HG02678 (cell line): ENCODE data around the gene KIAA1671.
"Not testable (repeated sequence)": the region's sequence is repeated elsewhere in the genome, so short reads cannot be mapped to it uniquely, and the experiment has no call there.

Source experiments
- ATAC-seq: cut with Tn5 transposase; IDR thresholded peaks from one replicate; pipeline ENCODE4 v1.9.1; 2021; ENCODE audit warnings: mild to moderate bottlenecking, moderate library complexity; ENCODE audit not compliant: unreplicated experiment

Gene KIAA1671

DNA sequence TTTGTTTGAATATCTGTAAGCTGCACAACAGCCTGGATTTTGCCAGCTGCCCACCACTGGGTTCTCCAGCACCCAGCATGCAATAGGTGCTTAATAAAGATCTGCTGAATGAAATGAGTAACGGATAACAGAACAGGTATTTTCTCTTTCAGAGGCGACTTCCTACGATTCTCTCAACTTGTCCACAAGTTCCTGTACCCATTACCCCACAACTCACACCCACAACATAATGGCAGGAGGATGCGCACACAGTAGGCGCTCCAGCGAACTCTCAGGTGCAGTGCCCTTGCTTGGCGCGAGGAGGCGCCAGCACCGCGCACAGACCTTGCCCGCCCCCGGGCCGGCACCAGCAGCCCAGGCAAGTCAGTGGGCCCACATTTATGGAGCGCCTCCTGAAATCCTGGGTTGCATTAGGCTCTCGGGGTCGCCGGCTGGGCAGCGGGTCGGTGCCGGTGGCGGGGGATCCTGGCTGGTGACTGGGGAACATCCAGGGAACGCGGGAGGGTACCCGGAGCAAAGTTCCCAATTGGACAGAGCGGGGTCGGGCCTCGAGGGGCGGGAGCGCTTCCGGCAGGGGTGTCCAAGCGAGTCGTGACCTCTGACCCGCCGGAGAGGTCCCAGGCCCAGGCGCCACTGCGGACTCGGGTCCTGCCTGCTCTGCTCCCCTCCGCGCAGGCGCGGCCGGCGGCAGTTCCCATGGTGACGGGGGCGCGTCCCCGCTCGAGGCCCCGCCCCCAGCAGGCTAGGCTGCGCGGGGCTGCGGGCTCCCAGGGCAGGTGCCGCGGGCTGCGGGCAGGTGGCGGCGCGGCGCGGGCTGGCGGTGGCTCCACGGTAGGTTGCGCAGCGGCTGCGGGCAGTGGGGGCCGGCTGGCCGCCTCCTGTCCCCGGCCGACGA, at the start of gene KIAA1671:
TSS of gene KIAA1671 (plus strand) at position 775 of the 895 bp plus-strand sequence. CDS start 75,284 bp downstream, outside the sequence.
- no peak for ATAC-seq

DNA sequence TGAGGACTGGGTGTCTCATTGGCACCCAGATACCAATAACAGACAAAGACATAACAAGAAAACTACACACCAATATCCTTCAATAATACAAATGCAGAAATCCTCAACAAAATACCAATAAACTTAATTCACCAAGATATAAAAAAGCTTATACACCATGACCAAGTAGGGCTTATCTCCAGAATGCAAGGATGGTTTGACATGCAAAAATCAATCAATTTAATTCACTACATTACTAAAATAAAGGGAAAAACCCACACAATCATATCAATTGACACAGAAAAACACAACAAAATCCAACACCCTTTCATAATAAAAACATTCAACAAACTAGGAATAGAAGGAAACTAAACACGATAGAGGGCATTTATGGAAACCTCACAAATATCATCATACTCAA, 46.6 kb upstream of the KIAA1671 start:
- ATAC-seq: no peak

DNA sequence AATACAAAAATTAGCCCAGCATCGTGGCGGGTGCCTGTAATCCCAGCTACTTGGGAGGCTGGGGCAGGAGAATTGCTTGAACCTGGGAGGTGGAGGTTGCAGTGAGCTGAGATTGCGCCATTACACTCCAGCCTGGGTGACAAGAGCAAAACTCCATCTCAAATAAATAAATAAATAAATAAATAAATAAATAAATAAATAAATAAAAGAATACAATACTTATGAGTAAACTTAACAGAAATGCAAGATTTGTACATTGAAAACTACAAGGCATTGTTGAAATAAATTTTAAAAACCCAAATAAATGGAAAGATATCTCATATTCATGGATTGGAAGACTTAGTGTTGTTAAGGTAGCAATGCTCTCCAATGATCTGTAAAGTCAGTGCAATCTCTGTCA, 45.4 kb upstream of the KIAA1671 start:
- ATAC-seq: not testable (repeated sequence)

DNA sequence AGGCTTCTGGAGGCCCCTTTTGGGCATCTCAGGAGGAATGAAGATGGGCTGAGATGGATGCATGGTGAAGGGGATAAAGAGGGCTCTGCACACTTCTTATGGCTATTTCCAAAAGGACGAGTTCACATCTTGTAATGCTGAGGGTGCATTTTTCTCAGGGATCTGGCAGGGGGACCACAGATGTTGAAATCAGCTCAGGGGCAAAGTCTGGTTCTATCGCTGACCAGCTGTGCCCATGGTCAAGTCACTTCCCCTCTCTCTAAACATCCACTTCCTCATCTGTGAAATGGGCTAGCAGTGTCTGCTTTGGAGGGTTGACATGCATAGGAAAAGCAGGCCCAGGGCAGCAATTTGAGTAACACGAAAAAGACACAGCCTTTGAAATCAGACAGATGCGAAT, 32.5 kb upstream of the KIAA1671 start:
- no peak for ATAC-seq

DNA sequence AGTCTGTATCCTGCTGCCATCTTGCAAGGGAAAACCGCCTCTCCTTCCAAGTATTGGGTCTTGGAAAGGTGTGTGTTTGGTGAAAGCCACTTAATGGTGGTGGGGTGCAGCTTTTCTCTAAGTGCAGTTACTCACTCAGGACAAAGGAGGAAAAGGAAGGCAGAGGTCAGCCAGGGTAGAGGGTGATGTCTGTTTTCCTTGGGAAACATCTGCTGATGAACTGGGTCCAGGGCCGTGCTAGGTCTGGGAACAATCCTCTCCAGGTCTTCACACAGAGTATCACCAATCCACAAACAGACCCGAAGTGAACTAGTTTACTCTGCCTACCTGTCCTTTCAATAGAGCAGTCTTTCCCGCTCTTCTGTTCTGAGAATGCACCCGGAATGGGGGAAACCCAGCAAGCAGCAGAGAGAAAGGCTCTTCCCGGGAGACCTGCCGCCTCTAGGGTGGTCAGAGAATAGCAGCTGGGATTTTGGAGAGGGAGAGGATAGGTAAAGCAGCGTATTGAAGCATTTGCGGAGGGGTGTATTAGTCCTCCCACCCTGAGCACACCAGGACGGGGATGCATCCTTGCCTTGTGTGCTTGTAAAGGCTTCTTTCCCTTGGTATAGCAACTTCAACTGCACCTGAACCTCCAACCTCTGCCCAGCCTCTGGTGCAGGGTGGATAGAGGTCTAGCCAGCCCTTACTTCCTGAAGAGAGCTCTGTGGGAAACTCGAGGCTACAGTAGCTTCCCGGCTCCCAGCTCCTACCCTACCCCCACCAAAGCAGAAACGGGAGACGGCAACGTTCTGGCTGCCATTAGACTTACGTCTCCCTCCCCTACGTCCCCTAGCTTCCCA, 26.7 kb upstream of the KIAA1671 start:
- ATAC-seq: no peak

DNA sequence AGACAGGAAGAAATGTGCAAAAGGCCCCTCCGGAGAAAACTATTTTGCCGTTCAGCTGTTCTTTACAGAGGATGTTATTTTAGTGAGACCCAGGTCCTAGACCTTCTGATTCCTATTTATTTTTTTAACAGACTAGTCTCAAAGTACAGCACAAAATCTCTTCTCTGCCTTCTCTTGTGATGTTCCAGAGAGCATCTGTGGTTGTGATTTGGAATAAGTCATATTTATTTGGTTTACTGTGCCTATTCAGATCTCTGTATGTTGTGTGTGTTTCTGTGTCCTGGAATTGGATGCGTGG, 26.1 kb upstream of the KIAA1671 start:
- ATAC-seq: no peak

DNA sequence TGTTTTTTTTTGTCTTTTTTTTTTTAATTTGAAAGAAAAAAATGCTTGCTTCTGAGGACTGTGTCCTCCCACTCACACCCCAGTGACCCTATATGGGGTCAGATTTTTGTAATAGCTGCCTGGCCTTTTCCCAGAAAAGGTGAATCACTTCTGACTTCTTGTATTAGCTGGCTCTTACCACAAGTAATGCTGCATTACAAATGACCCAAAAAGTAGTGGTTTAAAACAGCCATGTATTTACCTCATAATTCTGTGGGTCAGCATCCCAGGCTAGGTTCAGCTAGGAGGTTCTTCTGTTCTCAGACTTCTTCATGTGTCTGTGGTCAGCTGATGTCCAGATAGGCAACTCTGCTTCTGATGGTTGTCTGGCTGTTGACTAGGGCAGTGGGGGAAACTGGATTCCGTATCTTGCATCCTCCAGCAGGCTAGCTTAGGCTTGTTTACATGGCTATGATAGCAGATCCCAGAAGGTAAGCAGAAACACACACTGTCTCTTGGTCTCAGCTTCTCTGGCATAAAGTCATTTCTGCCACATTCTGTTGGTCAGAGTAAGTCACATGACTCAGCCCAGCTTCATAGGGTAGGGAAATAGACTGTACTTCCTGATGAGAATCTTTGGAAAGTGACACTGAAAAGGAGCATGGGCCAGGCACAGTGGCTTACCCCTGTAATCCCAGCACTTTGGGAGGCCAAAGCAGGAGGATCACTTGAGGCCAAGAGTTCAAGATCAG, 25.5 kb upstream of the KIAA1671 start:
- ATAC-seq: no peak

DNA sequence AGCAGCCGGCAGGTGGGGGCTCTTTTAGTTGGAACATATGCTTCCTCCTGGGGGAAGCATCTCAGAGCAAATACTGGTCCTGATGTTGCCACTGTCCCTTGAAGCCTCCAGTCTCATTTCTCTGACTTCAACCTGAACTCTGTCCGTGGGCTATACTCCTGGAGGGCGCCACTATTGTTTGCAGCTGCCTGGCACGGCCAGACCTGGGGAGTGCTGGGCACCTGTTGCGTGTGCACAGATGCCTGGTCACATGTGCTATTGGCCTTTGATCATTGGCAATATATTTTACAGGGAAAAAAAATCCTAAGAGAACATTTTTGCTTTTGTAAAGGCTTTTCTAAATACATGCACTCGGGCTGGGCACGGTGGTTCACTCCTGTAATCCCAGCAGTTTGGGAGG, 24.2 kb upstream of the KIAA1671 start:
- ATAC-seq: no peak

DNA sequence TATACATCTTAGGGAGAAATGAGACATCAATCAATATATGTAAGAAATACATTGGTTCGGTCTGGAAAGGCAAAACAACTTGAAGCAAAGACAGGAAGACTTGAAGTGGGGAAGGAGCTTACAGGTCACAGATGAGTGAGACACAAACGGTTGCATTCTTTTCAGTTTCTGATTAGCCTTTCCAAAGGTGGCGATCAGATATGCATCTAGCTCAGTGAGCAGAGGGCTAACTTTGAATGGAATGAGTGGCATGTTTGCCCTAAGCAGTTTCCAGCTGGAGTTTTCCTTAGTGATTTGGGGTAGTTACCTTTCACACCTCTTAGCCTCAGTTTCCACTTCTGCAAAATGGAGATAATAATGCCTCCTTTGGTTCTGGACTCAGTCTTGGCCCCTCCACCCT, 21.8 kb upstream of the KIAA1671 start:
- no peak for ATAC-seq

DNA sequence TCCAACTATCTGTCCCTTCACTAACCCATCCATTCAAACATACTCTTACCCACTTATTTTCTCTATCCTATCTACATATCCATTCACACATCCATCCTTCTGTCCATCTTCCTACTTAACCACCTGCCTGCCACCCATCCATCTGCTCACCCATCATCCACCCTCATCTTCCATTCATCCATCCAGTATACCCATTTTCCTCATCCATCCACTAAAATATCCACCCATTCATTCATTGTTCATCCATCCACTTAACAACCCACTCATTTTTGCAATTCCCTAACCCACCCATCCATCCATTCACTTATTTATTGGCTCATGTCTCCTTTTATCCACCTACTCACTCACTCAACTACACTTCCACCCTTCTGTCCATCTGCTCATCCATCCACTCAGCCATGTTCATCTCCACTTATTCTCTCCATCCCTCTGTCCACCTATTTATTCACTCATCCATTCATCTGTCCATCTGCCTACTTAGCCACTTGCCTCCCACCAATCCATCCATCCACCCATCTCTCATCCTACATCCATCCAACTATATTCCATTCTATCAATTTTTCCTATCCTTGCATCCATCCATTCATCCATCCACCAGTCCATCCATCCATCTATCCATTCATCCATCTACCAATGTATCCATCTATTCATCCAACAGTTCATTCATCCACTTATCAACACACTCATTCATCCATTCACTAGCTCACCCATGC, 16.6 kb upstream of the KIAA1671 start:
- no peak for ATAC-seq

DNA sequence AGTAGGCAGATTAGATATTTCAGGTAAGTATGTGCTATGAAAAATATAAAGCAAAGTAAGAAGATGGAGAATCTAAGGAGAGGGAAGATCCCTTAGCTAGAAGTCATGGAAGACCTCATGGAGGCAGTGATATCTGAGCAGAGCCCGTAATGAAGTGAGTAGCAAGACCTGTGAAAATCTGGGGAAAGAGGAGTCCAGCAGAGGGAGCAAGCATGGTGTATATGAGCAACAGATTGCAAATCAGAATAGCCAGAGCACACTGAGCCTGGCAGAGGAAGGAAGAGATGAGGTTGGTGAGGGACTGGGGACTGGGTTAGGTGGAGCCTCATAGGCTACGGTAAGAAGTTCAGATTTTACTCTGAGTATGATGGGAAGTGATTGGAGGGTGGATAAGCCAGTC, 15.4 kb upstream of the KIAA1671 start:
- ATAC-seq: no peak

DNA sequence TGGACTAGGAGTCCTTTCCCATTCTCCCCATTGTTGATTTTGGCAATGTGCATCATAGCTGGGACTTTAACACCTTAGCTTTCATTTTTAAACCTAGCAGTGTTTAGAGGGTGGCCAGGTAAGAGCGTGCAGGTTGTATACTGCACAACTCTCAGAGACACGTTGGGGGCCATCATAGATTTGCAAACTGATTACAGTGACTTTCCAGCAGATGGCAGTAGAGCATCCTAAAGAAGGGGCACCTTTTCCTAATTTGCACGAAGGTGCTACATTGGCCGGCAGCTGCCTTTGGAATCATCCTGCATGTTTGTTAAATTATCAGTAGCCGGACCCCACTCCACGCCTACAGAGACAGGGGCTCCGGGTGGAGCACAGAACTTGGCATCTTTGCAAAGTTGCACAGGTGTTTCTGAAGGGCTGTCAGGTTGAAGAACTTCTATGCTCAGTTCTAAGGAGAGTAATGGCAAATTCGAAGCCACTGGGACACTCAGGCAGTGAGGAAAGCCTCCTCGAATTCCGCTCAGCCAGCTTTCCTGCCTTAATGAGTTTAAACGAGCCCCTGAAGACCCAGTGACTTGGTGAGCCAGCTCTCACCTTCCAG, 13.7 kb upstream of the KIAA1671 start:
- ATAC-seq: no peak

DNA sequence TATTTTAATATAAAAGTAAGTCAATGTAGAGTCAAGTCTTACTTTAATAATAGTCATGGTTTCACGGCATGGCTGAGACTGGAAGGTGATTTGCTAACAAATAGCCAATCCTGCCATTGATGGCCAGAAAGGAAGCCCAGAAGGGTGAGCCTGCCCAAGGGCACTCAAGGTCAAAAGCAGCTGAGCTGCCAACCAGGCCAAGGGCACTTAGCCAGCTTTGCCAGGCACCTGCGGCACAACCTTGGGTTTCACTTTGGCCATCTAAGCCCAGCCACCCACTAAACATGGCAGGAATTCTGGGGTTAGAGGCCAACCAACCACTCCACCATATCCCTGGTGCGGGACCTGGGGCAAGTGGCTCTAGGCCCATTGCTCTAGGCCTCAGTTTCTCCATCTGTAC, 10.2 kb upstream of the KIAA1671 start:
- no peak for ATAC-seq

DNA sequence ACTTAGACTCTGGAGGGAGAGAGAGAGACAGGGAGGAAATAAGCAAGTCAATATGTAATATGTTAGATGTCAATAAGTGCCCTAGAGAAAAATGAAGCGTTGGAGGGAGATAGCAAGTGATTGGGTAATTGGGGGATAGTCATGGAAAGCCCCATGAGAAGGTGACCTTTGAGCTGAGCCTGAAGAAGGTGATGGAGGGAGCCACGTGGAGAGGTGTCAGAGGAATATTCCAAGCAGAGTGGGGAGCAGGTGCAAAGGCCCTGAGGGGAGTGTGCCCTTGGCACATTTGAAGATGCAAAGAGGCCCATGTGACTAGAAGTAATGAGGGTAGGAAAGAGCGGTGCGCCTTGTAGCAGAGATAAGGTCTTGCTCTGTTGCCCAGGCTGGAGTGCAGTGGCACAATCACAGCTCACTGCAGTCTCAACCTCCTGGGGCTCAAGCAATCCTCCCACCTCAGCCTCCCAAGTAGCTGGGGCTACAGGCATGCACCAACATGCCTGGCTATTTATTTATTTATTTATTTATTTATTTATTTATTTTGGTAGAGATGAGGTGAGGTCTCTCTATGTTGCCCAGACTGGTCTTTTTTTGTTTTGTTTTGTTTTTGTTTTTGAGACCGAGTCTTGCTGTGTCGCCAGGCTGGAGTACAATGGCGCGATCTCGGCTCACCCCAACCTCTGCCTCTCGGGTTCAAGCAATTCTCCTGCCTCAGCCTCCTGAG, 8.1 kb upstream of the KIAA1671 start:
- no peak for ATAC-seq

DNA sequence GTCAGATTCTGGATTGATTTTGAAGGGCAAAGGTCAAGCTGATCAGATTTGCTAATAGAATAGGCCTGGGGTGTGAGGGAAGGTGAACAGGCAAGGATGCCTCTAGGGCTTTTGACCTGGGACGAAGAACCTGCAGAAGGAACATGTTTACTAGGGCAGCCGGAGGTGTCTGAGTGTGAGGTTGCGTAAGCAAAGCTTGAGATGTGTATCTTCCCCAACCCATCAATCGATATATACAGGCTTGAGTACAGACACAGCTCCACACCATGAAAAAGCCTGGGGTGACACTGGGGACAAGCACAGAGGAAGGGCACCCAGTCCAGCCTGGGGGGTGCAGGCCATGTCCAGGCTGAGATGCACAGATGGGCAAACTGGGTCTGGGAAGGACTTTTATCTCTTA, 7.1 kb upstream of the KIAA1671 start:
- ATAC-seq: no peak

DNA sequence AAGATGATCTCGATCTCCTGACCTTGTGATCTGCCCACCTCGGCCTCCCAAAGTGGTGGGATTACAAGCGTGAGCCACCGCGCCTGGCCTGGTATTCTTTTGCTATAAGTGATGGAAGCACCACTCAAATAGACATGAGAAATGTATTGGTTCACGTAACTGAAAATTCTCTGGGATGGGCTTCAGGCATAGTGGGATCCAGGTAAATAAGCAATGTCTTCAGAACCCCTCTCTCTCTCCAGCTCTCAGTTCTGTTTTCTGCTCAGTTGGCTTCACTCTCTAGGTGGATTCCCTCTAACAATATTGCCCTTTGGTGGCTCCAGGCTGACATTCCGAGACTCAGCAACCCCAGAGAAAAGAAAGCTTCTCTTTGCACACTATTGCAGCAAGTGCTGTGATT, 5.1 kb upstream of the KIAA1671 start:
- no peak for ATAC-seq

DNA sequence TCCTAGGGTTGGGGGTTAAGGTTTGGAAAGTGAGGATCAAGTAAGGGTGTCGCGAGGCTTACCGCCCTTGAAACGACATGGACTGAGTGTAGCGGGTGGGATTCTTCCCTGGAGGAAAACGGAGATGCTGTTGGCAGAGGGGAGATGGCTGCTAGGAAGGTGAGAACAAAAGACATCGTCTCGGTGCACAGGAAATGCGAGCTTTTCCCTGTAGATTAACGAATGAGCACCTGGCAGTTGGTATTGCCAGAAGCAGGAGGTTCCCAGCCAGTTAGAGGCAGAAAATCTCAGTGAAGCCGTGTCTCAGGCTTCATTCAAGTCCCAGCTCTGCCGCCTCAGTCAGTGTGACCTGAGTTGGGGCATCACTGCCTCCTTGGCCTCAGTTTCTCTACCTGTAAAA, 4.6 kb upstream of the KIAA1671 start:
- ATAC-seq: no peak

DNA sequence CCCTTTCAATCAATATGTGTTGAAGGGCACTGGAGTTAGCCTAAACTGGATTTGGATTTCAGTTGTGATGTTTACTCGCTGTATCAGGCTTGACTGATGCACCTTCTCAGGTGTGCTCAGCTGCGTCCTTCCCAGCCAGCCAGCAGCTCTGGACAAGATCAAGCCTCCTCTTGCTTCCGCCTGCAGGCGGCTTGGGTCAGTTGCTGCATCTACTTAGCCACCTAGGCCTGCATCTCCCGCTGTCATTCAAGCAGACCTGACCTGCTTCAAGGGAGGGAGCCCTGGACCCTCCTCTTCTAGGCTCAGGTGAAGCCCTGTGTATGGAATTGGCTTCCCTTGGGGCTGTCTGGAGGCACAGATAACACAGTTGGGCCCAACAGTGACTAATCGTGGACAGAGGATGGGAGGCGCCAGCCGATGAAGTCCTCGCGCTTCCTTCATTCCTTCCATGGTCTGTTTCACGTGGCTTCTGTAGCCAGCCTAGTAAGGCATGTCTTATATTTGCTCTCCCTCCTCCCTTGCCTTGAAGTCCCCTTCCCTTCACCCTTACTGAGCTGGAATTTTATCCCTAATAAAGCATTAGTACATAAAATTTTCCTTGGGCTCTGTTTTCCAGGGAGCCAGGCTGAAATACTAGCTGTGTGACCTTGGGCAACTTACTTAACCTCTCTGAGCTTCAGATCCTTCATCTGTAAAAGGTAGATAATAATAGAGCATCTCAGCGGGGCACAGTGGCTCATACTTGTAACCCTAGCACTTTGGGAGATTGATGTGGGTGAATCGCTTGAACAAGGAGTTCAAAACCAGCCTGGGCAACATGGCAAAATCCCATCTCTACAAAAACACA, 3.9 kb upstream of the KIAA1671 start:
- ATAC-seq: no peak
